AG10803 (cell line): Measurements from ENCODE around the gene IGFBP6.

Experiments used
- DNase-seq: peaks from one replicate; pipeline ENCODE4 v3.0.0; 2010; ENCODE audit warnings: low read depth
- H3K4me3 ChIP-seq: 2 replicates; pipeline ENCODE4 v1.5.1; 2011; ENCODE audit warnings: mild to moderate bottlenecking, low read length, control low read depth
- CTCF ChIP-seq: conservative IDR thresholded peaks from 2 replicates; pipeline ENCODE4 v1.5.1; 2011; ENCODE audit warnings: mild to moderate bottlenecking, low read length, control low read depth, inconsistent platforms

IGFBP6 gene

GRCh38 chr12:53101266-53101665, 3.8 kb downstream of the IGFBP6 start:
- no peak for TF ChIP-seq CTCF
- no peak for DNase-seq
- H3K4me3 ChIP-seq, result no peak overlapping the region

- DNase-seq, result no peak
- H3K4me3 ChIP-seq, result no peak overlapping the region
Observed at GRCh38 chr12:53101931-53102781, 4.7 kb downstream of the IGFBP6 start.

DNA sequence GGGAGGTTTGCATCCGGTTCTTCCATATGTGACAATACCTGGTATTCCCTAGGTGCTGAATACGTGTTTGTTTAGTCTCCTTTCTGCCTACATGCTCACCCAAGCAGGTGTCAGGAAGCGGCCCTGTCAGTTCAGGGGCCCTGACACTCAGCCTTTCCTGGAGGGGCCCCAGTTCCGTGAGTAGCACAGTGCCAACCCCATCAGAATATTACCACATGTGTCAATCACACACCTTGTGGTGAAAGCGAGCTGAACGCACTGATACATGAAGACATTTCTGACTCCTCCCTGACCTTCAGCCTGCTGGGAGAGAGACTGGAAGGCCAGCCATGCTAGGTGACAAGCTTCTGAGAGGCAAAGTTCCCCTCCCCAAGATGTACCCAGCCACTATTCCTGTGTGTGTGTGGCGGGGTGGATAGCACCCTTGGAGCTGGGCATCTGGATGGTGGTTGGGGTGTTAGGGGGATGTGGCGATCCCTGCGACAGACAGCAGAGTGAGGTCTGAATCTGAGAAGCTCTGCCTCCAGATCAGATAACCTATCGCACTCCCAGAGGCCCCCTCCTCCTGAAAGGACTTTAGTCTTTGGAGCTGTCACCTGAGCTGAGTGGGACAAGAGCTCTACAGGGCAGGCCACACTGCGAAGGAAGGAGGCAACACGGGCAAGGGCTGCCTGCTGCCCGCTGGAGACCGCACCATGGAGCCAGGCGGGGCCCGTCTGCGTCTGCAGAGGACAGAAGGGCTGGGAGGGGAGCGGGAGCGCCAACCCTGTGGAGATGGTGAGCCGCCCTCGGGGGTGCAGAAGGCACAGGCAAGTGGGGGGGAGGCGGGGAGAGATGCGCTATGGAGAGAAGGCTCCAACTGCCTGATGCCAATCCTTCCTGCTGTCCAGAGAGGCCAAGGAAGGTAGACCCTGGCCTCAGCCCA, 5.7 kb downstream of the IGFBP6 start, which contains the start of gene SOAT2:
Gene SOAT2 (plus strand): TSS at position 604 of the 925 bp plus-strand sequence. CDS start 92 bp downstream, at position 696.
- TF ChIP-seq CTCF, result no peak
- H3K4me3 ChIP-seq, result no peak within 1 kb of the TSS
- DNase-seq, result no peak

More at GRCh38 chr12:53101931-53102781, 4.7 kb downstream of the IGFBP6 start:
- no peak for TF ChIP-seq CTCF

- DNase-seq, result no peak
- no peak overlapping the region for H3K4me3 ChIP-seq
- no peak for TF ChIP-seq CTCF
Observed at GRCh38 chr12:53103860-53104305, 6.4 kb downstream of the IGFBP6 start.

DNA sequence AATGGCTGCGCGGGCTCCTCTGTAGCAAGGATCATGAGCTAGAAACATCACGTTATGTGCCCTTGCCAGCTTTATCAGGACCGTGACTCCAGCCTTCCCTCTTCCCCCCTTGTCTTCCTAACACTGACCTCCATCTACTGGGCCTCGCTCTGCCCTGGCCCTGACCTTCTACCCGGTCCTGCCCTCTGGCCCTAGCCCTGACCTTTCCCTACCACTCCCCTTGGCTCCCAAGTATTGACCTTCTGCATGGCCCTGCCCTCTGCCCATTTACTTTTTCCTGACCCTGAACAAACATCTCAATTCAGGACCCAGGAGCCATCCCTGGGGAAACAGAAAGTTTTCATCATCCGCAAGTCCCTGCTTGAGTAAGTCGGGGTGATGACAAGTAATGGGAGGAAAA, 7.8 kb downstream of the IGFBP6 start:
- no peak overlapping the region for H3K4me3 ChIP-seq
- DNase-seq, result no peak
- TF ChIP-seq CTCF, result no peak

DNA sequence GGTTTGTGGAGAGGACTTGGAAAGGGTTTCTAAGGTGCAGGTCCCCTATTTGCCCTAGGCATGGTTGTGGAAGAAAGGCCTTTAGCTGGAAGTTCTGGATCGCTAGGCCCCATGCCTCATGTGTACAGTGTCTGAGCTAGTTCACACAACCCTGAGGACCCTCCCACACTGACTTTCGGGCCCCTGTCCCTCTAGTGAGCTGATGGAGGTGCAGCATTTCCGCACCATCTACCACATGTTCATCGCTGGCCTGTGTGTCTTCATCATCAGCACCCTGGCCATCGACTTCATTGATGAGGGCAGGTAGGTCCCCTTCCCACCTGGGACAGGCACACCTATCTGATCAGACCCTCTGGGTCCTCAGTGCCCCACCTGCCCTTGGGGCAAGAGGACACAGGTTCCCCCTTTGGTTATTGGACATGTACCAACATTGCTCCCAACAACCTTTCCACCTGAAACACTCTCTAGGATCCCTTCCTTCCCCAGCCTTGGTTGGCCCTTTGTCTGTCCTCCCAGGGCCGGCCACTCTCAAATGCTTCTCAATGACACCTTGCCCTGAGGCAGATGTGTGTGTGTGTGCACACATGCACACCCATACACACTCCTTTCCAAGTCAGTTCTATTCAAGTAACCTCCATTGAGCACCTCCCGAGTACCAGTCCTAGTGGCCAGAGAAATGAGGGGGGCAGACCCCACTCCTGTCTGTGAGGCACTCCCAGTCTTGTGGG, 8.4 kb downstream of the IGFBP6 start:
- H3K4me3 ChIP-seq, result no peak overlapping the region
- TF ChIP-seq CTCF, result no peak
- DNase-seq, result no peak
